Measurements from ENCODE around the gene GGPS1. TPM values are rescaled to one million over a fixed set of nuclear protein-coding genes. Genes with fewer than 3 reads are reported as not detected.
"Not testable (repeated sequence)": the region's sequence is repeated elsewhere in the genome, so short reads cannot be mapped to it uniquely, and the experiment has no call there.

GGPS1 gene
- total and polyA plus RNA-seq, 2 experiments from 2014 or later = 32.6 to 36.3 TPM

- H3K27ac ChIP-seq = no peak overlapping the region
- H3K9me3 ChIP-seq (ENCODE audit: low read depth) = no peaks in the 10 kb centered on the region
- 86% methylated on average over 7 of the region's 7 CpGs for WGBS (ENCODE audit: low lambda C conversion rate, missing lambda C conversion rate)
- no peak overlapping the region for H3K4me3 ChIP-seq
- no peak for TF ChIP-seq EZH2phosphoT487 (IDR thresholded peaks at IDR 0.05; ENCODE audit: low read depth, severe bottlenecking, unreplicated experiment)
- no peak for TF ChIP-seq EZH2 (IDR thresholded peaks at IDR 0.05; ENCODE audit: borderline replicate concordance)
- TF ChIP-seq CTCF (IDR thresholded peaks at IDR 0.05; ENCODE audit: poor library complexity) = no peak
- no peak overlapping the region for H3K4me2 ChIP-seq
- H3K27me3 ChIP-seq = no peaks in the 10 kb centered on the region
- H3K9me2 ChIP-seq (replicated peaks; ENCODE audit: insufficient read depth) = no peaks in the 10 kb centered on the region
- no peak for DNase-seq (ENCODE audit: low spot score)
- H3K79me2 ChIP-seq = peaks cover 86% of the 10 kb centered on the region
- H3K36me3 ChIP-seq (replicated peaks; ENCODE audit: insufficient read depth, low read depth) = no peaks in the 10 kb centered on the region
- H3K4me1 ChIP-seq (ENCODE audit: insufficient read depth) = peaks cover 10% of the 10 kb centered on the region
- H4K20me1 ChIP-seq (ENCODE audit: insufficient read depth, poor library complexity, severe bottlenecking) = peaks cover 81% of the 10 kb centered on the region
- H2AFZ ChIP-seq = no peak overlapping the region
Measured at GRCh38 chr1:235307158-235308124, 20.9 kb upstream of the GGPS1 start.

GRCh38 chr1:235309206-235309605 is 19.2 kb upstream of the GGPS1 start:
- peaks cover 23% of the 10 kb centered on the region for H3K4me1 ChIP-seq (ENCODE audit: insufficient read depth)
- not testable (repeated sequence) for H3K4me3 ChIP-seq; H3K36me3 ChIP-seq (replicated peaks; ENCODE audit: insufficient read depth, low read depth); H3K9me2 ChIP-seq (replicated peaks; ENCODE audit: insufficient read depth); H3K27me3 ChIP-seq; H2AFZ ChIP-seq; DNase-seq (ENCODE audit: low spot score); H3K4me2 ChIP-seq; H3K27ac ChIP-seq; H3K9me3 ChIP-seq (ENCODE audit: low read depth)
- H4K20me1 ChIP-seq (ENCODE audit: insufficient read depth, poor library complexity, severe bottlenecking) = peaks cover 81% of the 10 kb centered on the region
- H3K79me2 ChIP-seq = peaks cover 86% of the 10 kb centered on the region
- WGBS (ENCODE audit: low lambda C conversion rate, missing lambda C conversion rate) = no CpG with 5 or more reads among the region's 32 CpGs

GRCh38 chr1:235313262-235313661 is 15.1 kb upstream of the GGPS1 start:
- H3K36me3 ChIP-seq (replicated peaks; ENCODE audit: insufficient read depth, low read depth) = no peaks in the 10 kb centered on the region
- H2AFZ ChIP-seq = no peak overlapping the region
- peak overlapping the region; percentile 17 for H3K27ac ChIP-seq
- TF ChIP-seq EZH2phosphoT487 (IDR thresholded peaks at IDR 0.05; ENCODE audit: low read depth, severe bottlenecking, unreplicated experiment) (no peak), EZH2 (IDR thresholded peaks at IDR 0.05; ENCODE audit: borderline replicate concordance) (no peak), CTCF (IDR thresholded peaks at IDR 0.05; ENCODE audit: poor library complexity) (no peak)
- WGBS (ENCODE audit: low lambda C conversion rate, missing lambda C conversion rate) = 85% methylated on average over 6 of the region's 6 CpGs
- DNase-seq (ENCODE audit: low spot score) = no peak
- H3K27me3 ChIP-seq = no peaks in the 10 kb centered on the region
- H3K4me3 ChIP-seq = no peak overlapping the region
- peaks cover 13% of the 10 kb centered on the region for H3K4me1 ChIP-seq (ENCODE audit: insufficient read depth)
- H3K9me3 ChIP-seq (ENCODE audit: low read depth) = no peaks in the 10 kb centered on the region
- H3K9me2 ChIP-seq (replicated peaks; ENCODE audit: insufficient read depth) = no peaks in the 10 kb centered on the region
- peaks cover 86% of the 10 kb centered on the region for H3K79me2 ChIP-seq
- H4K20me1 ChIP-seq (ENCODE audit: insufficient read depth, poor library complexity, severe bottlenecking) = peaks cover 83% of the 10 kb centered on the region
- H3K4me2 ChIP-seq = peak overlapping the region; percentile 59

- Histone ChIP-seq H3K79me2 (peaks cover 92% of the 10 kb centered on the region), H3K9me2 (replicated peaks; ENCODE audit: insufficient read depth) (no peaks in the 10 kb centered on the region), H2AFZ (no peak overlapping the region), H3K4me2 (peak overlapping the region; percentile 59), H4K20me1 (ENCODE audit: insufficient read depth, poor library complexity, severe bottlenecking) (peaks cover 92% of the 10 kb centered on the region), H3K27me3 (no peaks in the 10 kb centered on the region), H3K4me3 (no peak overlapping the region), H3K36me3 (replicated peaks; ENCODE audit: insufficient read depth, low read depth) (no peaks in the 10 kb centered on the region), H3K27ac (peak overlapping the region; percentile 17), H3K9me3 (ENCODE audit: low read depth) (no peaks in the 10 kb centered on the region), H3K4me1 (ENCODE audit: insufficient read depth) (peaks cover 13% of the 10 kb centered on the region)
- TF ChIP-seq EZH2phosphoT487 (IDR thresholded peaks at IDR 0.05; ENCODE audit: low read depth, severe bottlenecking, unreplicated experiment) (no peak), CTCF (IDR thresholded peaks at IDR 0.05; ENCODE audit: poor library complexity) (no peak), EZH2 (IDR thresholded peaks at IDR 0.05; ENCODE audit: borderline replicate concordance) (no peak)
- 70% methylated on average over 4 of the region's 4 CpGs for WGBS (ENCODE audit: low lambda C conversion rate, missing lambda C conversion rate)
- no peak for DNase-seq (ENCODE audit: low spot score)
Measured at GRCh38 chr1:235313931-235314678, 14.3 kb upstream of the GGPS1 start.

All from hepatocyte (in vitro differentiated cells).